Stimulated activated naive CD8-positive, alpha-beta T cell treated with anti-CD3 and anti-CD28 coated beads, Interleukin-15, Interleukin-2, amounts not matched to agents 100 ng/mL and 50 ng/mL, for 24 hours (primary cell): ENCODE results near the gene NR2F1.

Experiments
- H3K27ac Mint-ChIP-seq: one replicate; pipeline ENCODE4 v1.8.0; 2021; ENCODE audit warnings: mild to moderate bottlenecking, mixed read lengths
- H3K27me3 Mint-ChIP-seq: one replicate; pipeline ENCODE4 v1.8.0; 2021; ENCODE audit warnings: mixed read lengths
- H3K36me3 Mint-ChIP-seq: one replicate; pipeline ENCODE4 v1.8.0; 2021; ENCODE audit warnings: low read depth, mixed read lengths
- H3K4me1 Mint-ChIP-seq: one replicate; pipeline ENCODE4 v1.8.0; 2021; ENCODE audit warnings: low read depth, mixed read lengths
- H3K4me3 Mint-ChIP-seq: one replicate; pipeline ENCODE4 v1.8.0; 2021; ENCODE audit warnings: mild to moderate bottlenecking, mixed read lengths
- H3K9me3 Mint-ChIP-seq: one replicate; pipeline ENCODE4 v1.8.0; 2021; ENCODE audit warnings: mixed read lengths

The NR2F1 gene

GRCh38 chr5:93574491-93575305, 8.3 kb upstream of the NR2F1 start:
- peaks cover 24% of the 10 kb centered on the region for H3K4me1 Mint-ChIP-seq
- no peak overlapping the region for H3K4me3 Mint-ChIP-seq
- no peaks in the 10 kb centered on the region for H3K9me3 Mint-ChIP-seq
- H3K27me3 Mint-ChIP-seq: peaks cover 83% of the 10 kb centered on the region
- no peak overlapping the region for H3K27ac Mint-ChIP-seq
- H3K36me3 Mint-ChIP-seq: peaks cover 9% of the 10 kb centered on the region

- Mint-ChIP-seq H3K4me1 (peaks cover 28% of the 10 kb centered on the region), H3K4me3 (no peak overlapping the region), H3K9me3 (no peaks in the 10 kb centered on the region), H3K27me3 (peaks cover 84% of the 10 kb centered on the region), H3K27ac (no peak overlapping the region), H3K36me3 (peaks cover 9% of the 10 kb centered on the region)
Observed at GRCh38 chr5:93575461-93576414, 7.3 kb upstream of the NR2F1 start.

- Mint-ChIP-seq H3K27ac (no peak overlapping the region), H3K4me1 (peaks cover 21% of the 10 kb centered on the region), H3K27me3 (peaks cover 76% of the 10 kb centered on the region), H3K9me3 (no peaks in the 10 kb centered on the region), H3K36me3 (no peaks in the 10 kb centered on the region), H3K4me3 (no peak overlapping the region)
Observed at GRCh38 chr5:93576994-93577853, 5.8 kb upstream of the NR2F1 start.

GRCh38 chr5:93577854-93578812, 4.9 kb upstream of the NR2F1 start:
- Mint-ChIP-seq H3K27me3 (peaks cover 68% of the 10 kb centered on the region), H3K36me3 (no peaks in the 10 kb centered on the region), H3K27ac (no peak overlapping the region), H3K4me1 (peaks cover 15% of the 10 kb centered on the region), H3K9me3 (no peaks in the 10 kb centered on the region), H3K4me3 (peak overlapping the region; percentile 20)

- peak overlapping the region; percentile 20 for H3K4me3 Mint-ChIP-seq
- H3K27me3 Mint-ChIP-seq: peaks cover 59% of the 10 kb centered on the region
- peaks cover 15% of the 10 kb centered on the region for H3K4me1 Mint-ChIP-seq
- no peaks in the 10 kb centered on the region for H3K9me3 Mint-ChIP-seq
- H3K27ac Mint-ChIP-seq: no peak overlapping the region
- H3K36me3 Mint-ChIP-seq: no peaks in the 10 kb centered on the region
Observed at GRCh38 chr5:93578813-93579691, 4.0 kb upstream of the NR2F1 start.

GRCh38 chr5:93579692-93580062, 3.3 kb upstream of the NR2F1 start:
- H3K27me3 Mint-ChIP-seq: peaks cover 52% of the 10 kb centered on the region
- peak overlapping the region; percentile 85 for H3K4me3 Mint-ChIP-seq
- peaks cover 15% of the 10 kb centered on the region for H3K4me1 Mint-ChIP-seq
- H3K9me3 Mint-ChIP-seq: no peaks in the 10 kb centered on the region
- no peaks in the 10 kb centered on the region for H3K36me3 Mint-ChIP-seq
- H3K27ac Mint-ChIP-seq: no peak overlapping the region

- Mint-ChIP-seq H3K27ac (peak overlapping the region; percentile 74), H3K27me3 (peaks cover 46% of the 10 kb centered on the region), H3K4me3 (peak overlapping the region; percentile 85), H3K9me3 (no peaks in the 10 kb centered on the region), H3K4me1 (peaks cover 15% of the 10 kb centered on the region), H3K36me3 (no peaks in the 10 kb centered on the region)
Observed at GRCh38 chr5:93580063-93580926, 2.7 kb upstream of the NR2F1 start.

- Mint-ChIP-seq H3K4me3 (peak within 1 kb of the TSS; percentile 85), H3K9me3 (no peaks in the 10 kb centered on the region), H3K4me1 (peaks cover 20% of the 10 kb centered on the region), H3K36me3 (no peaks in the 10 kb centered on the region), H3K27me3 (peaks cover 45% of the 10 kb centered on the region), H3K27ac (peak within 1 kb of the TSS; percentile 74)
Observed at GRCh38 chr5:93580927-93581445, 2.0 kb upstream of the NR2F1 start, which contains the start of gene NR2F1-AS1. Gene NR2F1-AS1, minus strand, starts transcription at chr5:93581219.

GRCh38 chr5:93582167-93582462, 907 bp upstream of the NR2F1 start:
- H3K36me3 Mint-ChIP-seq: no peaks in the 10 kb centered on the region
- H3K4me1 Mint-ChIP-seq: peaks cover 29% of the 10 kb centered on the region
- peaks cover 46% of the 10 kb centered on the region for H3K27me3 Mint-ChIP-seq
- no peaks in the 10 kb centered on the region for H3K9me3 Mint-ChIP-seq
- no peak overlapping the region for H3K4me3 Mint-ChIP-seq
- no peak overlapping the region for H3K27ac Mint-ChIP-seq

- H3K4me1 Mint-ChIP-seq: peaks cover 38% of the 10 kb centered on the region
- H3K27me3 Mint-ChIP-seq: peaks cover 44% of the 10 kb centered on the region
- H3K9me3 Mint-ChIP-seq: no peaks in the 10 kb centered on the region
- H3K36me3 Mint-ChIP-seq: peaks cover 7% of the 10 kb centered on the region
- H3K4me3 Mint-ChIP-seq: no peak overlapping the region
- H3K27ac Mint-ChIP-seq: no peak overlapping the region
Observed at GRCh38 chr5:93583439-93583767, 381 bp downstream of the NR2F1 start.

- H3K9me3 Mint-ChIP-seq: no peaks in the 10 kb centered on the region
- peaks cover 40% of the 10 kb centered on the region for H3K4me1 Mint-ChIP-seq
- H3K27me3 Mint-ChIP-seq: peaks cover 44% of the 10 kb centered on the region
- H3K36me3 Mint-ChIP-seq: peaks cover 12% of the 10 kb centered on the region
- H3K4me3 Mint-ChIP-seq: no peak overlapping the region
- H3K27ac Mint-ChIP-seq: no peak overlapping the region
Observed at GRCh38 chr5:93583768-93584595, 960 bp downstream of the NR2F1 start.
